ENCODE measurements around the gene RAB20. TPM values are rescaled to one million over a fixed set of nuclear protein-coding genes. Genes with fewer than 3 reads are reported as not detected.

RAB20 gene
- total RNA-seq, 1 experiment from 2014 or later = 7.9 TPM

DNA sequence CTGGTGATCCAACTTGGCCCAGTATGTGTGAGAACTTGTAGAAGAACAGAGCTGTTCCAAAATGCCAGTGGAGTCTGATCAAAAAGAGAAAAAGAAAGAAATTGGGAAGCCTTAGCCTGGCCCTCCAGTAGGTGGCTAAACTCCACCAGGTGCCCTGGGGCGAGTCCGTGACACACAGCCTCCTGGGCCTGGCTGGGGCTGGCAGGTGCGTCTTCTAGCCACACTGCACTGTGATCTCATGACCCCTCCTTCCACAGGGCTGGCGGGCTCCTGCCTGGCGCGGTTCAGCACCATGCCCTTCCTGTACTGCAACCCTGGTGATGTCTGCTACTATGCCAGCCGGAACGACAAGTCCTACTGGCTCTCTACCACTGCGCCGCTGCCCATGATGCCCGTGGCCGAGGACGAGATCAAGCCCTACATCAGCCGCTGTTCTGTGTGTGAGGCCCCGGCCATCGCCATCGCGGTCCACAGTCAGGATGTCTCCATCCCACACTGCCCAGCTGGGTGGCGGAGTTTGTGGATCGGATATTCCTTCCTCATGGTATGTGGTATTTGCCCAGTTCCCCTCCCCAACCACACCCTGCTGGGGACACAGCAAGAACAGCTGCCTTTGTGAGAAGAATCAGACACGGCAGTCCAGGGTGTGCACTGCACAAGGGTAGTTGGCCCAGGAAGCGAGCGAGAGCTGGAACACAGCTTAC lies 53.7 kb downstream of the RAB20 start:
- BruUV-seq (replicated peaks) = no TSS peak
- in situ Hi-C loops (cut with HindIII; ENCODE audit: low pct_unique_long_range_greater_than_20kb, low sequenced_read_pairs) = no loop called here
- no peaks in the 10 kb centered on the region for H3K36me3 ChIP-seq (ENCODE audit: control insufficient read depth, insufficient read depth, low read length)
- H3K27ac ChIP-seq (ENCODE audit: low read length) = no peak overlapping the region
- H3K4me1 ChIP-seq (ENCODE audit: control insufficient read depth, insufficient read depth, low read length) = no peaks in the 10 kb centered on the region
- ChIA-PET POLR2A (no interaction called here), CTCF (no interaction called here)
- no peak overlapping the region for H3K4me3 ChIP-seq (ENCODE audit: low read depth in 2 of 2, low read length in 2 of 2)
- intact Hi-C loops (cut with micrococcal nuclease; ENCODE audit: unreplicated experiment) = no loop called here
- H3K9me3 ChIP-seq (ENCODE audit: control insufficient read depth, insufficient read depth, low read depth, low read length) = no peaks in the 10 kb centered on the region
- no peaks in the 10 kb centered on the region for H3K27me3 ChIP-seq (ENCODE audit: control insufficient read depth, insufficient read depth, low read length)
- TF ChIP-seq, protein P1, sequence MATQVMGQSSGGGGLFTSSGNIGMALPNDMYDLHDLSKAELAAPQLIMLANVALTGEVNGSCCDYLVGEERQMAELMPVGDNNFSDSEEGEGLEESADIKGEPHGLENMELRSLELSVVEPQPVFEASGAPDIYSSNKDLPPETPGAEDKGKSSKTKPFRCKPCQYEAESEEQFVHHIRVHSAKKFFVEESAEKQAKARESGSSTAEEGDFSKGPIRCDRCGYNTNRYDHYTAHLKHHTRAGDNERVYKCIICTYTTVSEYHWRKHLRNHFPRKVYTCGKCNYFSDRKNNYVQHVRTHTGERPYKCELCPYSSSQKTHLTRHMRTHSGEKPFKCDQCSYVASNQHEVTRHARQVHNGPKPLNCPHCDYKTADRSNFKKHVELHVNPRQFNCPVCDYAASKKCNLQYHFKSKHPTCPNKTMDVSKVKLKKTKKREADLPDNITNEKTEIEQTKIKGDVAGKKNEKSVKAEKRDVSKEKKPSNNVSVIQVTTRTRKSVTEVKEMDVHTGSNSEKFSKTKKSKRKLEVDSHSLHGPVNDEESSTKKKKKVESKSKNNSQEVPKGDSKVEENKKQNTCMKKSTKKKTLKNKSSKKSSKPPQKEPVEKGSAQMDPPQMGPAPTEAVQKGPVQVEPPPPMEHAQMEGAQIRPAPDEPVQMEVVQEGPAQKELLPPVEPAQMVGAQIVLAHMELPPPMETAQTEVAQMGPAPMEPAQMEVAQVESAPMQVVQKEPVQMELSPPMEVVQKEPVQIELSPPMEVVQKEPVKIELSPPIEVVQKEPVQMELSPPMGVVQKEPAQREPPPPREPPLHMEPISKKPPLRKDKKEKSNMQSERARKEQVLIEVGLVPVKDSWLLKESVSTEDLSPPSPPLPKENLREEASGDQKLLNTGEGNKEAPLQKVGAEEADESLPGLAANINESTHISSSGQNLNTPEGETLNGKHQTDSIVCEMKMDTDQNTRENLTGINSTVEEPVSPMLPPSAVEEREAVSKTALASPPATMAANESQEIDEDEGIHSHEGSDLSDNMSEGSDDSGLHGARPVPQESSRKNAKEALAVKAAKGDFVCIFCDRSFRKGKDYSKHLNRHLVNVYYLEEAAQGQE (IDR thresholded peaks at IDR 0.05; ENCODE audit: insufficient read depth in 1 of 2, low read depth in 2 of 2, low read length in 1 of 2) = no peak
- ATAC-seq = no peak
- no peak for DNase-seq (ENCODE audit: low read depth, low spot score)

DNA sequence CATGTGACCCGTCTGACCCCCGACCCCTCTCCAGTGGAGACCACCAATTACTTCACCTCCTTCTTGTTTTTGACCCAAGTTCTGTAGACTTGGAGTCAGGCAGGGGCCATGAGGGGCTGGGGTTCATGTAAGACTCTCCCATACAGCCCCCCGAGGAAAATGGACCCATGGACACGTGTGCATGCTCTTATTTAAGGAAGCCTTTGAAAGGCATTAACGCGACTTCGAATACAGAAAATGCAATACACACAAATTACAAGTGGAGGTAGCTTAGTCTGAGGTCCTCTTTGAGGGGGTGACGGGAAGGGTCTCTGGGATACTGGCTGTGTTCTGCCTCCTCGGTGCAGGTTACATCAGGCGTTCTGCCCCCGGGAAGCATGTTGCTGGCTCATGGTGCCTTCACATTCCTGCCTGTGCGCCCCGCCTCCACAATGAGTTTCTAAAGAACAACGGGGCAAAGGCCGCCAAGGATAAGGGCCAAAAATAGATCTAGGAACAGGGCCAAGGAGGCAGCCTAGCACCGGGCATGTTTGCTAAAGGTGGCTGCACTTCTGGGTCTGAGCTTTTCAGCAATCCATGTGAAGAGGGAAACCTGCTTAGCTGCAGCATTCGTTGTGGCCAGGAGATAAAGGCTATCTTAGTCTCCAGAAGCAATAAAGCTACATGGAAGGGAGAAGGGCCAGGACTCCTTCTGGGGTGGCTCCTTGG lies 54.5 kb downstream of the RAB20 start:
- TF ChIP-seq CTCF (IDR thresholded peaks at IDR 0.05) (no peak), TCF7L2 (IDR thresholded peaks at IDR 0.05; ENCODE audit: low read depth, low read length) (no peak), SIN3A (IDR thresholded peaks at IDR 0.05; ENCODE audit: borderline replicate concordance, insufficient read depth, low read depth, low read length) (no peak)
- TF ChIP-seq, protein P1 (IDR thresholded peaks at IDR 0.05; ENCODE audit: insufficient read depth in 1 of 2, low read depth in 2 of 2, low read length in 1 of 2) = no peak
- Histone ChIP-seq H3K36me3 (ENCODE audit: control insufficient read depth, insufficient read depth, low read length) (no peaks in the 10 kb centered on the region), H3K9me3 (ENCODE audit: control insufficient read depth, insufficient read depth, low read depth, low read length) (no peaks in the 10 kb centered on the region), H3K27me3 (ENCODE audit: control insufficient read depth, insufficient read depth, low read length) (no peaks in the 10 kb centered on the region), H3K27ac (ENCODE audit: low read length) (no peak overlapping the region), H3K4me3 (ENCODE audit: low read depth in 2 of 2, low read length in 2 of 2) (no peak overlapping the region), H3K4me1 (ENCODE audit: control insufficient read depth, insufficient read depth, low read length) (no peaks in the 10 kb centered on the region)
- in situ Hi-C loops (cut with HindIII; ENCODE audit: low pct_unique_long_range_greater_than_20kb, low sequenced_read_pairs) (no loop called here), intact Hi-C loops (cut with micrococcal nuclease; ENCODE audit: unreplicated experiment) (no loop called here)
- CTCF ChIA-PET = no interaction called here
- BruUV-seq (replicated peaks) = no TSS peak
- POLR2A ChIA-PET = no interaction called here
- DNase-seq (ENCODE audit: low read depth, low spot score) = no peak
- no peak for ATAC-seq
